ENCODE data around the gene NEGR1. TPM values are rescaled to one million over a fixed set of nuclear protein-coding genes. Genes with fewer than 3 reads are reported as not detected.
A peak's percentile ranks its signal among the peaks of the same experiment; 100 is the strongest.

The NEGR1 gene
- total RNA-seq, 1 experiment from 2014 or later: 4.1 TPM

GRCh38 chr1:71861022-71861421 lies 421.3 kb downstream of the NEGR1 start:
- POLR2A ChIA-PET: interaction anchor here (0.6 to 1.2 kb wide), 2 partner anchors 24 to 65 kb away, joined by 3 to 4 read pairs; no protein-coding TSS in a partner anchor
- H3K4me1 Mint-ChIP-seq (ENCODE audit: insufficient read depth, unreplicated experiment): peaks cover 13% of the 10 kb centered on the region
- H3K36me3 Mint-ChIP-seq (ENCODE audit: insufficient read depth, unreplicated experiment): no peaks in the 10 kb centered on the region
- intact Hi-C loops (cut with micrococcal nuclease): no loop called here
- no TSS peak for BruUV-seq (replicated peaks)
- TF ChIP-seq, protein P1, sequence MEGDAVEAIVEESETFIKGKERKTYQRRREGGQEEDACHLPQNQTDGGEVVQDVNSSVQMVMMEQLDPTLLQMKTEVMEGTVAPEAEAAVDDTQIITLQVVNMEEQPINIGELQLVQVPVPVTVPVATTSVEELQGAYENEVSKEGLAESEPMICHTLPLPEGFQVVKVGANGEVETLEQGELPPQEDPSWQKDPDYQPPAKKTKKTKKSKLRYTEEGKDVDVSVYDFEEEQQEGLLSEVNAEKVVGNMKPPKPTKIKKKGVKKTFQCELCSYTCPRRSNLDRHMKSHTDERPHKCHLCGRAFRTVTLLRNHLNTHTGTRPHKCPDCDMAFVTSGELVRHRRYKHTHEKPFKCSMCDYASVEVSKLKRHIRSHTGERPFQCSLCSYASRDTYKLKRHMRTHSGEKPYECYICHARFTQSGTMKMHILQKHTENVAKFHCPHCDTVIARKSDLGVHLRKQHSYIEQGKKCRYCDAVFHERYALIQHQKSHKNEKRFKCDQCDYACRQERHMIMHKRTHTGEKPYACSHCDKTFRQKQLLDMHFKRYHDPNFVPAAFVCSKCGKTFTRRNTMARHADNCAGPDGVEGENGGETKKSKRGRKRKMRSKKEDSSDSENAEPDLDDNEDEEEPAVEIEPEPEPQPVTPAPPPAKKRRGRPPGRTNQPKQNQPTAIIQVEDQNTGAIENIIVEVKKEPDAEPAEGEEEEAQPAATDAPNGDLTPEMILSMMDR (IDR thresholded peaks at IDR 0.05; ENCODE audit: unreplicated experiment): no peak
- H3K27ac Mint-ChIP-seq (ENCODE audit: low read depth, unreplicated experiment): no peak overlapping the region
- H3K9me3 Mint-ChIP-seq (ENCODE audit: unreplicated experiment): no peaks in the 10 kb centered on the region
- CTCF ChIA-PET: interaction anchor here (0.6 kb wide), 1 partner anchor 123 kb away, joined by 3 read pairs; no protein-coding TSS in a partner anchor
- no peaks in the 10 kb centered on the region for H3K27me3 Mint-ChIP-seq (ENCODE audit: insufficient read depth, unreplicated experiment)
- DNase-seq (ENCODE audit: unreplicated experiment): peak; percentile 68
- H3K4me3 Mint-ChIP-seq (ENCODE audit: unreplicated experiment): no peak overlapping the region

DNA sequence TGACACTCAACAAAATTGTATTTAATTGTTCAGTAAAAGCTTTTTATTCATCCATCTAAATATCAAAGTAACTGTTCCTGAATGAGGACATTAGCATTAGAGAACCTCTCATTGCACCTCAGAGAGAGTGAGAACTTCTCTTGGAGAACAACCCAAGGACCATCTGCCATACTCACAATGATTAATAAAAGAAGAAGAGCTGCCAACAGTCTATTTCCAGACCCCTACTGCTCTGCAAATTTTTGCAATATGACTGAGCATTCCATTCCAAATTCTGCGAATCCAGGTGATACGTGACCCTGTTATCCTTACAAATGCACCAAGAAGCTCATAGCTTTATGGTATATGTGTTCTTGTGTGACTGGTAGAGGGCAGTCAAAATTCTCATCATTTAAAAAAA lies 422.5 kb downstream of the NEGR1 start:
- no peaks in the 10 kb centered on the region for H3K36me3 Mint-ChIP-seq (ENCODE audit: insufficient read depth, unreplicated experiment)
- intact Hi-C loops (cut with micrococcal nuclease): no loop called here
- no TSS peak for BruUV-seq (replicated peaks)
- TF ChIP-seq, protein P1 (IDR thresholded peaks at IDR 0.05; ENCODE audit: unreplicated experiment): no peak
- no peak overlapping the region for H3K27ac Mint-ChIP-seq (ENCODE audit: low read depth, unreplicated experiment)
- H3K27me3 Mint-ChIP-seq (ENCODE audit: insufficient read depth, unreplicated experiment): no peaks in the 10 kb centered on the region
- no peak overlapping the region for H3K4me3 Mint-ChIP-seq (ENCODE audit: unreplicated experiment)
- no peaks in the 10 kb centered on the region for H3K9me3 Mint-ChIP-seq (ENCODE audit: unreplicated experiment)
- no peak for DNase-seq (ENCODE audit: unreplicated experiment)
- H3K4me1 Mint-ChIP-seq (ENCODE audit: insufficient read depth, unreplicated experiment): peaks cover 13% of the 10 kb centered on the region
- CTCF ChIA-PET: no interaction called here
- POLR2A ChIA-PET: interaction anchor here (1.1 kb wide), 1 partner anchor 76 kb away, joined by 4 read pairs; no protein-coding TSS in a partner anchor

DNA sequence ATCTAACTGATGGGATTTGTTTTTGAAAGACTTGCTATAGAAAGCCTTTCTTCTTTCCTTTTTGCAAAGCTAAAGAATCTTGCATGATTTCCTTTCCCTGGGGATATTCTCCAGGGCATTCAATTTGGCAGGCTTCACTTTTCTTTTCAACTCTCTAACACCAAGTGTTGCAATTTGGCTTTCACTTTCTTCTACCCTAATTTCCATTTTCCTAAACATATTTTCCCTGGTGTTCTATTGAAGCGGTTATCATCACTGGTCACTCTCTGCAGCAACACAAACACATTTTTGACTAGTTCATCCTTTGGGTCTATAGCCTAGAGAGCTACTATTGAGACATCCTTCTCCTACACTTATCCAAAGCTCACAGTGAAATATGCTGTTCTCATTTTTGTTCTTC lies 424.5 kb downstream of the NEGR1 start:
- no peak overlapping the region for H3K4me3 Mint-ChIP-seq (ENCODE audit: unreplicated experiment)
- H3K36me3 Mint-ChIP-seq (ENCODE audit: insufficient read depth, unreplicated experiment): no peaks in the 10 kb centered on the region
- BruUV-seq (replicated peaks): no TSS peak
- intact Hi-C loops (cut with micrococcal nuclease): no loop called here
- H3K27me3 Mint-ChIP-seq (ENCODE audit: insufficient read depth, unreplicated experiment): no peaks in the 10 kb centered on the region
- H3K9me3 Mint-ChIP-seq (ENCODE audit: unreplicated experiment): no peaks in the 10 kb centered on the region
- peaks cover 13% of the 10 kb centered on the region for H3K4me1 Mint-ChIP-seq (ENCODE audit: insufficient read depth, unreplicated experiment)
- no peak overlapping the region for H3K27ac Mint-ChIP-seq (ENCODE audit: low read depth, unreplicated experiment)
- POLR2A ChIA-PET: interaction anchor here (0.7 kb wide), 2 partner anchors 9 to 249 kb away, joined by 4 to 5 read pairs; no protein-coding TSS in a partner anchor
- DNase-seq (ENCODE audit: unreplicated experiment): peak; percentile 25
- CTCF ChIA-PET: interaction anchor here (0.6 to 1.2 kb wide), 3 partner anchors 10 to 27 kb away, joined by 4 to 5 read pairs (median 4); no protein-coding TSS in a partner anchor
- TF ChIP-seq, protein P1 (IDR thresholded peaks at IDR 0.05; ENCODE audit: unreplicated experiment): no peak

DNA sequence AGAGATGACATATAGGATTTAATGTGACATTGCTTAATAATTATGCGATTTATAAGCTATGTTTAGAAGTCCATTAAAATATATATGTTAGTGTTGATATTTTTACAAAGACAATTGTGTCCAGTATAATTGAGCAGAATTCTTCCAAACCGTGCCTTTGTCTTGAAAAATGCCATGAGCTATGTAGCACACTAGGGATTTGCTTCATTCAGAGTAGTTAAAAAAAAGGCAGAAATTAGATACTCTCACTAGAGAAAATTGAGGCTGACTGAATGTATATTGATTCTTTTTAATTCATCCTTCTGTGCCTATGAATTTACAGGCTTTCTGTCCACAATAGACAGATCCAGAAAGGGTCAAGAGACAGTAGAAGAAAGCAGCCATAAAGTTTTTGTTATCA lies 429.0 kb downstream of the NEGR1 start:
- no peaks in the 10 kb centered on the region for H3K36me3 Mint-ChIP-seq (ENCODE audit: insufficient read depth, unreplicated experiment)
- POLR2A ChIA-PET: no interaction called here
- H3K9me3 Mint-ChIP-seq (ENCODE audit: unreplicated experiment): no peaks in the 10 kb centered on the region
- intact Hi-C loops (cut with micrococcal nuclease): no loop called here
- TF ChIP-seq, protein P1 (IDR thresholded peaks at IDR 0.05; ENCODE audit: unreplicated experiment): no peak
- H3K4me3 Mint-ChIP-seq (ENCODE audit: unreplicated experiment): no peak overlapping the region
- H3K27me3 Mint-ChIP-seq (ENCODE audit: insufficient read depth, unreplicated experiment): no peaks in the 10 kb centered on the region
- no peak overlapping the region for H3K27ac Mint-ChIP-seq (ENCODE audit: low read depth, unreplicated experiment)
- CTCF ChIA-PET: interaction anchor here (0.6 kb wide), 1 partner anchor 1726 kb away, joined by 3 read pairs; no protein-coding TSS in a partner anchor
- BruUV-seq (replicated peaks): no TSS peak
- H3K4me1 Mint-ChIP-seq (ENCODE audit: insufficient read depth, unreplicated experiment): peaks cover 10% of the 10 kb centered on the region
- no peak for DNase-seq (ENCODE audit: unreplicated experiment)
